Measurements from ENCODE around the gene MALT1.

MALT1 gene

GRCh38 chr18:58692422-58693185 lies 21.3 kb downstream of the MALT1 start:
- no peak for FAIRE-seq

GRCh38 chr18:58694221-58694620 lies 23.0 kb downstream of the MALT1 start:
- FAIRE-seq: no peak

DNA sequence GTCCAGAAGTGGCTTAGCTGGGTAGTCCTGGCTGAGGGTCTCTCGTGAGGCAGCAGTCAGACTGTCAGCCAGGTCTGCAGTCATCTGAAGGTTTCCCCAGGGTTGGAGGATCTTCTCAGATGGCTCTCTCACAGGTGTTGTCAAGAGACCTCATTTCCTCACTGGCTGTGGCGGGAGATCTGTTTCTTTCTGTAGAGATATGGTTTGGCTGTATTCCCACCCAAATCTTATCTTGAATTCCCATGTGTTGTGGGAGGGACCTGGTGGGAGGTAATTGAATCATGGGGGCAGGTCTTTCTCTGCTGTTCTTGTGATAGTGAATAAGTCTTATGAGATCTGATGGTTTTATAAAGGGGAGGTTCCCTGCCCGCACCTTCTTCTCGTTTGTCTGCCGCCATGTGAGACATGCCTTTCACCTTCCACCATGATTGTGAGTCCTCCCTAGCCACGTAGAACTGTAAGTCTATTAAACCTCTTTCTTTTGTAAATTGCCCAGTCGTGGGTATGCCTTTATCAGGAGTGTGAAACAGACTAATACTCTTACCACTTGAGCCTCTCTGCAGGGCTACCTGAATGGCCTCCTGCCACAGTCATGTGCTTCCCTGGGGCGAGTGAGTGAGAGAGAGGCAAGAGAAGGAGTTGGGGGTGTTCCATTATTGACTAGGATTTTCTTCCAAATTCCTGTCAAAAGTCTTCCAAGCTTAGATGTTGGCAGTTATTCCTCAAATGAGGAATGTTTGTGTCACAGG lies 23.6 kb downstream of the MALT1 start:
- FAIRE-seq: no peak

DNA sequence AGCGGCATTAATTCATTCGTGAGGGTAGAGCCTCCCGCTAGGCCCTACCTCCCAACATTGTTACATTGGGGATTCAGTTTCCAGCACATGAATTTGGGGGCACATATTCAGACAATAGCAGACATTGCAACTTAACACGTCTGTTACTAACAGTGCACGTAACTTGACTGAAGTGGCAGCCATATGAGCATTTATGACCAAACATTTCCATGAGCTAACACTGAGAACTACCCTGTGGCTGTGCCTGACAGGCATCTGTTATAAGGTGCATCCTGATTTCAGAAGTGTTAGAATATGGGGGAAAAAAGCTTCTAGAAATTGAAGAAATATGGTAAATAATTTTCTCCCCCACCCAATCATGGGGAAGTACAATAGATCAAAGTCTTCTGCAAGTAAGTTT lies 24.5 kb downstream of the MALT1 start:
- FAIRE-seq: no peak

DNA sequence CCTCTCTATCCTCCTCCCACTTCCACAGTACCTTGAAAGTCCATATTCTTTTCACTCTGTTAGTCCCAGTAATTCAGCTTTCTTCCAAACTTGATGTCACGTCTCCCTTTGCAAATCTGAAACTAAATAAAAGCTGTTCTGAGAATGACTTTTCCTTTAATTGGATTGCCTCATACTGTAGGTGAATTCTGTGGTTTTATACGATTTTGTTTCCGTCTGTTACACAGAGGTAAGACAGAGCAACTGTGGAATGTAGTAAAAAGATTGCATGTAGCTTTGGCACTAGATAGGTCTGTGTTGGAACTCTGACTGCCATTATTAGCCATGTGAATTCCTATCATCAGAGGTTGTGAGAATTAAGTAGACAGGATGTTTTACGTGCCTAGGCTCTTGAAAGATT lies 25.9 kb downstream of the MALT1 start:
- FAIRE-seq: no peak

DNA sequence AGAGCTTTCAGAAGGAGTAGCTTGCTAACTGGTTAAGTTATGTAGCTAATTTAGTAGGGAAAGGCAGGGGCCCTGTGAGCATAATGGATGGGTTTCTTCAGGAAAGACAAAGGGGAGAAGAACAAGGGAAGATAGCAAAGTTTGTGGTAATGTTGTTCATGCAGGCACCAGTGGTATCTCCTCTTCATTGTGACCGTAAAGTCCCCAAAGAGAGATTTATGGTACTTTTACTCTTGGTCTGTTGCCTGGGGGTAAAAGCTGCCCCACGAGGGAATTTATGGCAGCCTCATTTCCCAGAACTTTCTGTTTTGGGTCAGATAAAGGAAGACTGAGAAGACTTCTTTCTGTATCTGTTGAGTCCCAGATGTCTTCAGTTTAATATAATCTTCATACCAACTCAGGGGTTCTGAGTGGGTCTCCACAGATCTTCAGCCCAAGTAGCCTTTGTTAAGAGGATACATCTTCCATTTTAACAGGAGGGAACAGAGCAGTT lies 27.5 kb downstream of the MALT1 start:
- no peak for FAIRE-seq

GRCh38 chr18:58699551-58699950 lies 28.3 kb downstream of the MALT1 start:
- no peak for FAIRE-seq

- no peak for FAIRE-seq
These were observed 28.9 kb downstream of the MALT1 start for GRCh38 chr18:58700209-58700608.

- FAIRE-seq: no peak
These were observed 41.7 kb downstream of the MALT1 start for GRCh38 chr18:58712930-58713329.

- no peak for FAIRE-seq
These were observed 43.0 kb downstream of the MALT1 start for GRCh38 chr18:58714259-58714658.

DNA sequence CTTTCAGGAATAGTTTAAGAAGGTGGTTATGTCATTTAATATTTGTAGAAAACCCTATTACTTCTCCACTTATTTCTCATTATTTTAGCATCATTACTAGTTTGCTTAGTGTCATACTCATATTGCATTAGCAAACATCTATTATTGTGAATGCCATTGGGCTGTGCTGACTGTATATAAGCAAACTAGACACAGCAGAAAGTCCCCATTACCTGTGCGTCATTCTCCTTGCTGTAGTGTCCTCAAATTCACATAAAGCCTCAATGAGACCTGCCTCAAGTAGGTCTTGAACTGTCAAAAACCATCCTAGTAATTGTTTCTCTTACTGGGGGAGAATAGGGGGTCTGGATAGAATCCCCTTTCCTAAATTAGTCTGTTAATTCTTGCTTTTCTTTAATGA lies 43.6 kb downstream of the MALT1 start:
- no peak for FAIRE-seq

GRCh38 chr18:58715540-58715939 lies 44.3 kb downstream of the MALT1 start:
- no peak for FAIRE-seq

DNA sequence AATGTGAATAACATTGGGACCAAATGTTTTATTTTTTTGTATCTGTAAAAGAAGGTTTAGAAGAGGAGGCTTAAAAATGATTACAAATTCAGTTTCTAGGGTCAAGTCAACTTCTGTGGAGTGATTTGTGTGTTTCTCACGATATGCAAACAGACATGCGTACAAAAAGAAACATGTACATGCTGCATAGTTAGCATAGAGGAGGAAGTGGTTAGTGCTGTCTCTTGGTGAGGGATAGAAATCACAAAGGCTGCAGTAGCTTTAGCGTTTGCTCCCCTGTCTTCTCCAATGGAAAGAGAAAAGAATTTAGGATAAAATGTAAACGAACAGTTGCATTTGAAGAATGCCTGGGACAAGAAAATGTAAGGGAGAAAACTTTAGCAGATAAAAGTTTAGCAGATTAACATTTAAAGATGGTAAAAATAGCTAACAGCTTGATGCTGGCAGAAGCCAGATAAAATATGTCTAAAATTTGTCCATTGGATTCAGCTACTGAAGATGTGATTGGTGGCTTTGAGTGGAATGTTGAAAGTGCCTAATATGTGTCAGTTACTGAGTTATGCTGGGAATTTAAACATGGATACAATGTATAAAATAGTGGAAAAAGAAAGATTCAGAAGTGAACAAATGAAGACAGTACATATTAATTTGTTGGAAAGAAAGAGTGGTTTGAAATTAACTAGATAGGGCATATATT lies 44.9 kb downstream of the MALT1 start:
- FAIRE-seq: no peak

DNA sequence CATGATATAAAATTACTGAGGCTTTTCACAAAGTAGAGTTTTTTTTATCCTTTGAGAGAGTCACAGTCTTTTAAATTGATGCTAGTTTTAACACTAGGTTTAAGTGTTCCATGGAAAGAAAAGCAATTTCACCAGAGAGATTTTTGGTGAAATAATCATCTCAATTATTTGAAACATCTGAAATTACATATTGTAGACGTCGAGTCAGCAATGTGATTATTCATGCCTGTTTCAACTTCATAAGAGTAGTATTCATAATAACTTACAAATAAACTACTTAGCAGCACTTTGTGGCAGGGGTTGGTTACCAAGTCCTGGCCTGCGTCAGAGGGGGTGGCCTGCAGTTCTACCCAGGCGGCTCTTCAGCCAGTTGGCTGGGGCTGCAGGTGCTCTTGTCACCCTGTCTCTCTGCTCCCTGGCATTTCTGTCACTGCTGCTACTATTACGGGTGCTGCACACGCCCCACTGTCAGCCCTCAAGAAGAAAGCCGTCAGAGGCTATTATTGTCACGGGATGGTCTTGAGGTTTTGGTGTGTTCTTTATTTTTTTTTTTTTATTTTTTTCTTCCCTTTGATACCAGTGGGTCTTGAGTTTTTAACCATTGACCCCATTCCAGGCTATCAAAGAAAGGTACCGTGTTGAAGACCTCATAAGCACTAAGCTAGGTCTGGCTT lies 50.4 kb downstream of the MALT1 start:
- FAIRE-seq: no peak

- FAIRE-seq: no peak
These were observed 52.7 kb downstream of the MALT1 start for GRCh38 chr18:58723810-58724602.

DNA sequence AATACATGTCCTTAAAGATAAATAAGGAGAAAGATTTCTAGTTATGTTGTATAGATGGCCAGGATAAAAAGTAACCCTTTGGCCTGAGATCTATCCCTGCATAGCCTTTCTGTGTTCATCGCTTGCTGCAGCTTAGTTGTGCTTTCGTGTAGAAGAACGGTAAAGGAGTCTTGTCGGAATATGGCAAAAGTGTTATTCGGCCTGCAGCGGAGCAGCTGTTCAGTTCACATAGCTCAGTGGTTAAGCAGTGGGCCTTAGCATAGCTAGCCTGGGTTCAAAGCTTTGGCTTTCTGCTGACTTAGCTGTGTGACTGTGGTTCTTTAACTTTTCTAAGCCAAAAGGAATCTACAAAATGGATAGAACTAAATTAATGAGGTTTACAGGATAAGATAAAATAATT lies 55.4 kb downstream of the MALT1 start:
- FAIRE-seq: no peak

DNA sequence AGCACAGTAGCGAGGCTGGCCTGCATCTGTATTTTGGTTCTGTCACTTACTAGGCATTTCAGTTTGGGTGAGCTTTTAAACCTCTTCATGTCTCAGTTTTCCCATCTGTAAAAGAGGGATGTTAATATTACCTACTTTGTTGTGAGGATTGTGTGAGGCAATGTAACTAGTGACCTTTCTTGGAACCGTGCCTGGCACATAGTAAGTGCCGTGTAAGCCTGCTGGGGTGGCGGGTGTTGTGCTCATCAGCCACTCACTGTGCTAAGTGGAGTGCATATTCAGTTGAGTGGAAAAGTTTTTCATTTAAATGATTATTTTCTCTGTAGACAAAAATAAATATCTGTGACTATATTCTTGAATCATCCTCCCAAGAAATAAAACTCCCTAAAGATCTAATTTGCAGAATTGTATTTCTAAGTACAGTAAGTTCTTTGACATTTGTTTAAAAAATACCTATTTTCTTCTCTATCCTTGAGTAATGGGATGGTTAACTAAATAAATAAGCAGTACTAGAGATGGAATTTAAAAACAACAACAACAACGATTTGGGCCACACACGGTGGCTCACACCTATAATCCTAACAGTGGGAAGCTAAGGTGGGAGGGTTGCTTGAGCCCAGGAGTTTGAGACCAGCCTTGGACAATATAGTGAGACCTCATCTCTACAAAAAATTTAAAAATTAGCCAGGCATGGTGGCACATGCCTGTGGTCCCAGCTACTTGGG lies 56.7 kb downstream of the MALT1 start:
- FAIRE-seq: no peak

GRCh38 chr18:58728719-58729118 lies 57.5 kb downstream of the MALT1 start:
- FAIRE-seq: no peak

- no peak for FAIRE-seq
These were observed 59.4 kb downstream of the MALT1 start for GRCh38 chr18:58730618-58731017.

DNA sequence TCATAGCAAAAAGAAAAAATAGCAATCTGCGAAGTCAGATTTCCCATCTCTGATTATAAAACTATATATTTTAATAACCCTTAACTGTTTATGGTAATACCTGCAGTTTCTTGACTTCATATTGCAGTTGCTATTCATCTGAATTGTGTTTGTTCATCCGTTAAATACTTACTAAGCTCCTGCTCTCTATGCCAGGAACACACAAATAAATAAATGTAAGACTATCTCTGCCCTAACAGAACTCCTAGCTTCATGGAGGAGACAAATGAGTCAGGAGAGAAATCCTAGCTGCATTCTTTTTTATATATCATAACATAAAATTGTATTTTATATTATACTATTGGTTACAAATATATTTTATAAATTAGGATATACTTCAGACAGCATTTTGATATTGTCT lies 61.2 kb downstream of the MALT1 start:
- peak; percentile 36 for FAIRE-seq

- no peak for FAIRE-seq
These were observed 62.6 kb downstream of the MALT1 start for GRCh38 chr18:58733866-58734265.

DNA sequence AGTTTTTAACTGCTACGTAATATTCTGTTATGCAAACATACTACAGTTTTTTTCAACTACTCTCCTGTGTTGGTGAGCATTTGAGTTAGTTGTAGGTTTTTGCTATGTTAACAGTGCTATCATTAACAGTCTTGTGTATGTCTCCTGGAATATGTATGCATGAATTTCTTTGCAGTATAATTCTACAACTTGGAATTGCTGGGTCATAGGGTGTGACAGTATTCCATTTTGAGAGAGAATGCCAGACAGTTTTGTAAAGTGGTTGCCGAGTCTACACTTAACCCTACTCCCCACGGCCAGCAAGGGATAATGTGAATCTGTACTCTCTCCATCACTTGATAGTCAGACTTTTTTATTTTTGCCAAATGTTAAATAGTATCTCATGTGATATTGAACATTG lies 67.1 kb downstream of the MALT1 start:
- no peak for FAIRE-seq
